ENCODE measurements around the gene YEATS4.
"Not testable (repeated sequence)": the region's sequence is repeated elsewhere in the genome, so short reads cannot be mapped to it uniquely, and the experiment has no call there.

The YEATS4 gene

GRCh38 chr12:69359531-69360347 lies at the start of gene YEATS4:
Gene YEATS4, plus strand, starts transcription at chr12:69359743. Its CDS starts 230 bp downstream, at chr12:69359973.
- peak; percentile 94 for DNase-seq

- no peak for DNase-seq
Observed at GRCh38 chr12:69313209-69313608, 46.3 kb upstream of the YEATS4 start.

GRCh38 chr12:69316784-69317183 lies 42.8 kb upstream of the YEATS4 start:
- DNase-seq, result not testable (repeated sequence)

- not testable (repeated sequence) for DNase-seq
Observed at GRCh38 chr12:69317233-69317632, 42.3 kb upstream of the YEATS4 start.

GRCh38 chr12:69318225-69318624 lies 41.3 kb upstream of the YEATS4 start:
- DNase-seq, result no peak

GRCh38 chr12:69321351-69321750 lies 38.2 kb upstream of the YEATS4 start:
- DNase-seq, result no peak

- no peak for DNase-seq
Observed at GRCh38 chr12:69324797-69325466, 34.6 kb upstream of the YEATS4 start.

- DNase-seq, result no peak
Observed at GRCh38 chr12:69328426-69328825, 31.1 kb upstream of the YEATS4 start.

- DNase-seq, result no peak
Observed at GRCh38 chr12:69329669-69330428, 29.7 kb upstream of the YEATS4 start.

- no peak for DNase-seq
Observed at GRCh38 chr12:69330475-69331473, 28.8 kb upstream of the YEATS4 start.

- no peak for DNase-seq
Observed at GRCh38 chr12:69331519-69331908, 28.0 kb upstream of the YEATS4 start.

GRCh38 chr12:69331909-69332684 lies 27.4 kb upstream of the YEATS4 start:
- no peak for DNase-seq

- DNase-seq, result no peak
Observed at GRCh38 chr12:69332815-69333358, 26.7 kb upstream of the YEATS4 start.

GRCh38 chr12:69334158-69334557 lies 25.4 kb upstream of the YEATS4 start:
- no peak for DNase-seq

- no peak for DNase-seq
Observed at GRCh38 chr12:69337311-69338090, 22.0 kb upstream of the YEATS4 start.

GRCh38 chr12:69338120-69338859 lies 21.3 kb upstream of the YEATS4 start:
- no peak for DNase-seq

GRCh38 chr12:69338936-69339335 lies 20.6 kb upstream of the YEATS4 start:
- DNase-seq, result no peak

GRCh38 chr12:69339999-69340398 lies 19.5 kb upstream of the YEATS4 start:
- no peak for DNase-seq

- no peak for DNase-seq
Observed at GRCh38 chr12:69341328-69341727, 18.2 kb upstream of the YEATS4 start.

- no peak for DNase-seq
Observed at GRCh38 chr12:69342421-69342820, 17.1 kb upstream of the YEATS4 start.

Data from NCI-H2171 treated with DMSO at 0.1 percent for 48 hours (cell line).